ENCODE results near the gene GPR158. TPM values are rescaled to one million over a fixed set of nuclear protein-coding genes. Genes with fewer than 3 reads are reported as not detected.
"Not testable (repeated sequence)": the region's sequence is repeated elsewhere in the genome, so short reads cannot be mapped to it uniquely, and the experiment has no call there.

Gene GPR158
- total RNA-seq, 1 donor: 0.18 TPM

- DNase-seq (ENCODE audit: low read depth): no peak
- no peak overlapping the region for H3K4me3 ChIP-seq (ENCODE audit: low read depth, low read length)
- TF ChIP-seq, protein P1, sequence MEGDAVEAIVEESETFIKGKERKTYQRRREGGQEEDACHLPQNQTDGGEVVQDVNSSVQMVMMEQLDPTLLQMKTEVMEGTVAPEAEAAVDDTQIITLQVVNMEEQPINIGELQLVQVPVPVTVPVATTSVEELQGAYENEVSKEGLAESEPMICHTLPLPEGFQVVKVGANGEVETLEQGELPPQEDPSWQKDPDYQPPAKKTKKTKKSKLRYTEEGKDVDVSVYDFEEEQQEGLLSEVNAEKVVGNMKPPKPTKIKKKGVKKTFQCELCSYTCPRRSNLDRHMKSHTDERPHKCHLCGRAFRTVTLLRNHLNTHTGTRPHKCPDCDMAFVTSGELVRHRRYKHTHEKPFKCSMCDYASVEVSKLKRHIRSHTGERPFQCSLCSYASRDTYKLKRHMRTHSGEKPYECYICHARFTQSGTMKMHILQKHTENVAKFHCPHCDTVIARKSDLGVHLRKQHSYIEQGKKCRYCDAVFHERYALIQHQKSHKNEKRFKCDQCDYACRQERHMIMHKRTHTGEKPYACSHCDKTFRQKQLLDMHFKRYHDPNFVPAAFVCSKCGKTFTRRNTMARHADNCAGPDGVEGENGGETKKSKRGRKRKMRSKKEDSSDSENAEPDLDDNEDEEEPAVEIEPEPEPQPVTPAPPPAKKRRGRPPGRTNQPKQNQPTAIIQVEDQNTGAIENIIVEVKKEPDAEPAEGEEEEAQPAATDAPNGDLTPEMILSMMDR (IDR thresholded peaks at IDR 0.05; ENCODE audit: insufficient read depth, low read length): no peak
Observed at GRCh38 chr10:25159591-25159990, 15.2 kb upstream of the GPR158 start.

GRCh38 chr10:25162391-25162790 is 12.4 kb upstream of the GPR158 start:
- TF ChIP-seq, protein P1 (IDR thresholded peaks at IDR 0.05; ENCODE audit: insufficient read depth, low read length): no peak
- no peak overlapping the region for H3K4me3 ChIP-seq (ENCODE audit: low read depth, low read length)
- DNase-seq (ENCODE audit: low read depth): no peak

DNA sequence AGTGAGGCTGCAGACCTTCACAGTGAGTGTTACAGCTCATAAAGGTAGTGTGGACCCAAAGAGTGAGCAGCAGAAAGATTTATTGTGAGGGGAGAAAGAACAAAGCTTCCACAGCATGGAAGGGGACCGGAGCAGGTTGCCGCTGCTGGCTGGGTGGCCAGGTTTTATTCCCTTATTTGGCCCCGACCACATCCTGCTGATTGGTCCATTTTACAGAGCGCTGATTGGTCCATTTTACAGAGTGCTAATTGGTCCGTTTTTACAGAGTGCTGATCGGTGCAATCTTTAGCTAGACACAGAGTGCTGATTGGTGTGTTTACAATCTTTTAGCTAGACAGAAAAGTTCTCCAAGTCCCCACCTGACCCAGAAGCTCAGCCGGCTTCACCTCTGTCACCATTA is 11.3 kb upstream of the GPR158 start:
- DNase-seq (ENCODE audit: low read depth); H3K4me3 ChIP-seq (ENCODE audit: low read depth, low read length): not testable (repeated sequence)

GRCh38 chr10:25169740-25170139 is 5.1 kb upstream of the GPR158 start:
- no peak overlapping the region for H3K4me3 ChIP-seq (ENCODE audit: low read depth, low read length)
- DNase-seq (ENCODE audit: low read depth): no peak
- TF ChIP-seq, protein P1 (IDR thresholded peaks at IDR 0.05; ENCODE audit: insufficient read depth, low read length): no peak

GRCh38 chr10:25170627-25171026 is 4.2 kb upstream of the GPR158 start:
- no peak for DNase-seq (ENCODE audit: low read depth)
- H3K4me3 ChIP-seq (ENCODE audit: low read depth, low read length): no peak overlapping the region
- TF ChIP-seq, protein P1 (IDR thresholded peaks at IDR 0.05; ENCODE audit: insufficient read depth, low read length): no peak

- TF ChIP-seq, protein P1 (IDR thresholded peaks at IDR 0.05; ENCODE audit: insufficient read depth, low read length): no peak
- DNase-seq (ENCODE audit: low read depth): no peak
- H3K4me3 ChIP-seq (ENCODE audit: low read depth, low read length): no peak overlapping the region
Observed at GRCh38 chr10:25175527-25176420, 973 bp downstream of the GPR158 start.

GRCh38 chr10:25176421-25176968 is 1.7 kb downstream of the GPR158 start:
- H3K4me3 ChIP-seq (ENCODE audit: low read depth, low read length): no peak overlapping the region
- TF ChIP-seq, protein P1 (IDR thresholded peaks at IDR 0.05; ENCODE audit: insufficient read depth, low read length): no peak
- no peak for DNase-seq (ENCODE audit: low read depth)
